CD4-positive, alpha-beta T cell treated with Interleukin-15 for 1 hour (primary cell): ENCODE data around the gene TNKS1BP1.
"Not testable (repeated sequence)": the region's sequence is repeated elsewhere in the genome, so short reads cannot be mapped to it uniquely, and the experiment has no call there.

Source experiments
- DNase-seq: peaks from one replicate; pipeline ENCODE4 v3.0.0-alpha.2; 2020

TNKS1BP1 gene

GRCh38 chr11:57310091-57310490 lies 14.7 kb downstream of the TNKS1BP1 start:
- DNase-seq = no peak

GRCh38 chr11:57309106-57310059 lies 15.4 kb downstream of the TNKS1BP1 start:
- no peak for DNase-seq

GRCh38 chr11:57308426-57309060 lies 16.2 kb downstream of the TNKS1BP1 start:
- no peak for DNase-seq

- DNase-seq = no peak
Measured at GRCh38 chr11:57307666-57308270, 17.0 kb downstream of the TNKS1BP1 start.

- DNase-seq = no peak
Measured at GRCh38 chr11:57306940-57307565, 17.7 kb downstream of the TNKS1BP1 start.

GRCh38 chr11:57306161-57306876 lies 18.4 kb downstream of the TNKS1BP1 start:
- DNase-seq = no peak

- DNase-seq = no peak
Measured at GRCh38 chr11:57305523-57305922, 19.2 kb downstream of the TNKS1BP1 start.

GRCh38 chr11:57303990-57304579 lies 20.7 kb downstream of the TNKS1BP1 start:
- DNase-seq = no peak

GRCh38 chr11:57303280-57303989 lies 21.3 kb downstream of the TNKS1BP1 start:
- no peak for DNase-seq

- no peak for DNase-seq
Measured at GRCh38 chr11:57302489-57302888, 22.3 kb downstream of the TNKS1BP1 start.

GRCh38 chr11:57301711-57302423 lies 22.9 kb downstream of the TNKS1BP1 start:
- DNase-seq = no peak

GRCh38 chr11:57300785-57301184 lies 24.0 kb downstream of the TNKS1BP1 start:
- no peak for DNase-seq

- DNase-seq = no peak
Measured at GRCh38 chr11:57299150-57299737, 25.5 kb downstream of the TNKS1BP1 start.

- DNase-seq = no peak
Measured at GRCh38 chr11:57297221-57297620, 27.5 kb downstream of the TNKS1BP1 start.

- not testable (repeated sequence) for DNase-seq
Measured at GRCh38 chr11:57296205-57296604, 28.5 kb downstream of the TNKS1BP1 start.

GRCh38 chr11:57294225-57295131 lies 30.3 kb downstream of the TNKS1BP1 start:
- no peak for DNase-seq

GRCh38 chr11:57290288-57290687 lies 34.5 kb downstream of the TNKS1BP1 start:
- DNase-seq = no peak

GRCh38 chr11:57288771-57289579 lies 35.8 kb downstream of the TNKS1BP1 start:
- no peak for DNase-seq
